Neural cell (in vitro differentiated cells): ENCODE measurements around the gene RYR3. TPM values are rescaled to one million over a fixed set of nuclear protein-coding genes. Genes with fewer than 3 reads are reported as not detected.

Experiments used
- H2AFZ ChIP-seq: fragments of 200-600, 300-800 bp; sonication (generic), shearing (Covaris generic); 2 replicates; pipeline ENCODE4 v1.6.0; 2014; ENCODE audit warnings: low read depth, mild to moderate bottlenecking, antibody characterized with exemption, low read length, moderate library complexity
- H3F3A ChIP-seq: fragments of 200-600 bp; shearing (Covaris generic); 2 replicates; pipeline ENCODE4 v1.6.1; 2016; ENCODE audit warnings: mild to moderate bottlenecking, moderate library complexity, mixed read lengths, antibody characterized with exemption, low read length; ENCODE audit not compliant: insufficient read depth, poor library complexity, severe bottlenecking
- H3K27ac ChIP-seq: fragments of 200-600, 300-800 bp; sonication (generic), shearing (Covaris generic); 2 replicates; pipeline ENCODE4 v1.5.1; 2014; ENCODE audit warnings: mild to moderate bottlenecking, low read length, moderate library complexity
- H3K27me3 ChIP-seq: fragments of 300-800, 200-600 bp; sonication (generic), shearing (Covaris generic); 2 replicates; pipeline ENCODE4 v1.6.0; 2014; ENCODE audit warnings: mild to moderate bottlenecking, low read depth, low read length, moderate library complexity; ENCODE audit not compliant: insufficient read depth
- H3K36me3 ChIP-seq: fragments of 300-800, 200-600 bp; sonication (generic), shearing (Covaris generic); 2 replicates; pipeline ENCODE4 v1.5.1; 2014; ENCODE audit warnings: mild to moderate bottlenecking, antibody characterized with exemption, low read length, moderate library complexity; ENCODE audit not compliant: insufficient read depth
- H3K4me2 ChIP-seq: fragments of 300-800, 200-600 bp; sonication (generic), shearing (Covaris generic); 2 replicates; pipeline ENCODE4 v1.6.0; 2014; ENCODE audit warnings: mild to moderate bottlenecking, low read length
- H3K4me3 ChIP-seq: fragments of 300-800, 200-600 bp; sonication (generic), shearing (Covaris generic); 2 replicates; pipeline ENCODE4 v1.5.1; 2014; ENCODE audit warnings: mild to moderate bottlenecking, low read length, moderate library complexity
- H3K79me2 ChIP-seq: fragments of 200-600 bp; shearing (Covaris generic); replicated peaks from 2 replicates; pipeline ENCODE4 v1.6.0; 2014; ENCODE audit warnings: mild to moderate bottlenecking, low read length, moderate library complexity; ENCODE audit not compliant: insufficient read depth
- H3K9ac ChIP-seq: fragments of 300-800, 200-600 bp; sonication (generic), shearing (Covaris generic); 2 replicates; pipeline ENCODE4 v1.6.1; 2016; ENCODE audit warnings: mild to moderate bottlenecking, low read length, mixed read lengths
- H3K9me2 ChIP-seq: fragments of 200-600 bp; shearing (Covaris generic); 2 replicates; pipeline ENCODE4 v1.6.1; 2016; ENCODE audit warnings: mild to moderate bottlenecking, low read length, mixed read lengths; ENCODE audit not compliant: insufficient read depth
- H3K9me3 ChIP-seq: fragments of 200-600, 300-800 bp; sonication (generic), shearing (Covaris generic); 2 replicates; pipeline ENCODE4 v1.6.1; 2016; ENCODE audit warnings: mild to moderate bottlenecking, mixed run types, low read length, moderate library complexity, mixed read lengths
- H4K20me1 ChIP-seq: fragments of 200-600 bp; shearing (Covaris generic); 2 replicates; pipeline ENCODE4 v1.6.1; 2016; ENCODE audit warnings: mild to moderate bottlenecking, mixed run types; ENCODE audit not compliant: insufficient read depth
- CTCF ChIP-seq: fragments of 450-650 bp; IDR thresholded peaks from 2 replicates; pipeline ENCODE4 v1.5.1; 2014; ENCODE audit warnings: antibody characterized with exemption, mild to moderate bottlenecking, moderate library complexity; ENCODE audit not compliant: poor library complexity, severe bottlenecking
- EP300 ChIP-seq: fragments of 450-650 bp; conservative IDR thresholded peaks from 2 replicates; pipeline ENCODE4 v1.6.1; 2014; ENCODE audit warnings: antibody characterized with exemption, mild to moderate bottlenecking, moderate library complexity; ENCODE audit not compliant: poor library complexity, severe bottlenecking
- EZH2 ChIP-seq: fragments of 200-600, 300-800 bp; shearing (Covaris generic), sonication (generic); IDR thresholded peaks from 2 replicates; pipeline ENCODE4 v1.6.1; 2014; ENCODE audit warnings: antibody characterized with exemption, low read length, borderline replicate concordance, mild to moderate bottlenecking; ENCODE audit not compliant: insufficient read depth, poor library complexity, severe bottlenecking
- MXI1 ChIP-seq: fragments of 450-650 bp; conservative IDR thresholded peaks from 2 replicates; pipeline ENCODE4 v1.6.1; 2014; ENCODE audit warnings: antibody characterized with exemption, mild to moderate bottlenecking; ENCODE audit not compliant: poor library complexity, severe bottlenecking
- POLR2AphosphoS5 ChIP-seq: IDR thresholded peaks from 2 replicates; pipeline ENCODE4 v1.6.1; 2012
- RAD21 ChIP-seq: fragments of 450-650 bp; conservative IDR thresholded peaks from 2 replicates; pipeline ENCODE4 v1.6.1; 2014; ENCODE audit warnings: antibody characterized with exemption, mild to moderate bottlenecking, moderate library complexity
- REST ChIP-seq: IDR thresholded peaks from 2 replicates; pipeline ENCODE4 v1.6.1; 2012; ENCODE audit warnings: borderline replicate concordance
- SMC3 ChIP-seq: fragments of 450-650 bp; conservative IDR thresholded peaks from 2 replicates; pipeline ENCODE4 v1.6.1; 2014; ENCODE audit warnings: antibody characterized with exemption, mild to moderate bottlenecking, moderate library complexity; ENCODE audit not compliant: poor library complexity
- TAF1 ChIP-seq: IDR thresholded peaks from 2 replicates; pipeline ENCODE4 v1.6.1; 2012; ENCODE audit warnings: low read depth
- polyA minus RNA-seq: library from RNA; depleted of rRNA, polyadenylated mRNA; stranded (reverse); fragments of >200 nt; gene quantifications from 2 replicates; pipeline ENCODE4 v1.2.3, GENCODE V29; 2014
- polyA plus RNA-seq: library from polyadenylated mRNA; depleted of rRNA; stranded (reverse); fragments of >200 nt; gene quantifications from 2 replicates; pipeline ENCODE4 v1.2.3, GENCODE V29; 2014

Gene RYR3
- polyA plus RNA-seq: 12.6 and 14.1 TPM in 2 replicates
- polyA minus RNA-seq: 12.0 and 15.1 TPM in 2 replicates

- Histone ChIP-seq H3K9ac (peak within 1 kb of the TSS; percentile 83), H3F3A (no peaks in the 10 kb centered on the region), H4K20me1 (no peaks in the 10 kb centered on the region), H3K4me2 (peak within 1 kb of the TSS; percentile 46), H3K27me3 (peaks cover 19% of the 10 kb centered on the region), H3K9me3 (no peaks in the 10 kb centered on the region), H3K27ac (peak within 1 kb of the TSS; percentile 74), H3K9me2 (no peaks in the 10 kb centered on the region), H3K79me2 (no peaks in the 10 kb centered on the region), H3K4me3 (peak within 1 kb of the TSS; percentile 82), H2AFZ (peak within 1 kb of the TSS; percentile 67), H3K36me3 (no peaks in the 10 kb centered on the region)
- TF ChIP-seq SMC3 (peak; percentile 59), EP300 (peak; percentile 62), POLR2AphosphoS5 (peak; percentile 73), TAF1 (peak; percentile 62), EZH2 (no peak), RAD21 (no peak), REST (peak; percentile 61), CTCF (peak; percentile 56), MXI1 (peak; percentile 55)
Observed at GRCh38 chr15:33310481-33311311, at the start of gene RYR3. RYR3 (plus strand) TSS chr15:33310967; CDS start chr15:33311046, 79 bp downstream.

- TF ChIP-seq REST (no peak), TAF1 (no peak), MXI1 (no peak), RAD21 (no peak), EP300 (no peak), POLR2AphosphoS5 (no peak), SMC3 (no peak), EZH2 (no peak), CTCF (no peak)
- H3K79me2 ChIP-seq: no peaks in the 10 kb centered on the region
Observed at GRCh38 chr15:33262306-33262705, 48.5 kb upstream of the RYR3 start.

More at GRCh38 chr15:33262306-33262705, 48.5 kb upstream of the RYR3 start:
- no peaks in the 10 kb centered on the region for H3F3A ChIP-seq
- no peaks in the 10 kb centered on the region for H3K27me3 ChIP-seq
- no peaks in the 10 kb centered on the region for H4K20me1 ChIP-seq
- no peak overlapping the region for H3K9ac ChIP-seq
- H3K27ac ChIP-seq: no peak overlapping the region
- H2AFZ ChIP-seq: no peak overlapping the region
- no peaks in the 10 kb centered on the region for H3K36me3 ChIP-seq
- H3K9me3 ChIP-seq: no peaks in the 10 kb centered on the region
- no peak overlapping the region for H3K4me2 ChIP-seq
- H3K4me3 ChIP-seq: no peak overlapping the region
- no peaks in the 10 kb centered on the region for H3K9me2 ChIP-seq
